ENCODE results near the gene TAS2R16. TPM values are rescaled to one million over a fixed set of nuclear protein-coding genes. Genes with fewer than 3 reads are reported as not detected.
"Not testable (repeated sequence)": the region's sequence is repeated elsewhere in the genome, so short reads cannot be mapped to it uniquely, and the experiment has no call there.

Gene TAS2R16
- total RNA-seq, 1 experiment from 2014 or later: not detected

DNA sequence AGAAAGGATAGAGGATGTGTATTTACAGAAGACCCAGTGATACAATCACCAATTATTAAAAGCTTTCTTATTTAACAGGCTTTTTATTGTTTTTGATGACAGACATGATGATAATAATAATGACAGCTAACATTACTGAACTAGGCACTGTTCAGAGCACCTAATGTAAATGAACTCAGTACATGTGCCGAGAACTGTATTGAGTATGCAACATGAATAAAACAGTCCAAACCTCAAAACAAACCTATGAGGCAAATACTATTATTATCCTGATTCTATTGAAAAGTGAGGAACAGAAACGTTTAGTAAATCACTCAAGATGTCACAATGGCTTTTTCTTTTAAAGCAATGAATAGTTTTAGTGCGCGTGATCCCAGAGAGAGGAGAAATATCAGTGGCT, 27.1 kb downstream of the TAS2R16 start:
- intact Hi-C loops (cut with micrococcal nuclease; ENCODE audit: unreplicated experiment): no loop called here
- Mint-ChIP-seq H3K9me3 (ENCODE audit: low read depth, unreplicated experiment) (no peaks in the 10 kb centered on the region), H3K4me3 (ENCODE audit: low read depth, unreplicated experiment) (no peak overlapping the region), H3K36me3 (ENCODE audit: insufficient read depth, unreplicated experiment) (no peaks in the 10 kb centered on the region), H3K4me1 (ENCODE audit: low read depth, unreplicated experiment) (no peaks in the 10 kb centered on the region), H3K27ac (ENCODE audit: unreplicated experiment) (no peak overlapping the region), H3K27me3 (ENCODE audit: unreplicated experiment) (no peaks in the 10 kb centered on the region)
- TF ChIP-seq, protein P1, sequence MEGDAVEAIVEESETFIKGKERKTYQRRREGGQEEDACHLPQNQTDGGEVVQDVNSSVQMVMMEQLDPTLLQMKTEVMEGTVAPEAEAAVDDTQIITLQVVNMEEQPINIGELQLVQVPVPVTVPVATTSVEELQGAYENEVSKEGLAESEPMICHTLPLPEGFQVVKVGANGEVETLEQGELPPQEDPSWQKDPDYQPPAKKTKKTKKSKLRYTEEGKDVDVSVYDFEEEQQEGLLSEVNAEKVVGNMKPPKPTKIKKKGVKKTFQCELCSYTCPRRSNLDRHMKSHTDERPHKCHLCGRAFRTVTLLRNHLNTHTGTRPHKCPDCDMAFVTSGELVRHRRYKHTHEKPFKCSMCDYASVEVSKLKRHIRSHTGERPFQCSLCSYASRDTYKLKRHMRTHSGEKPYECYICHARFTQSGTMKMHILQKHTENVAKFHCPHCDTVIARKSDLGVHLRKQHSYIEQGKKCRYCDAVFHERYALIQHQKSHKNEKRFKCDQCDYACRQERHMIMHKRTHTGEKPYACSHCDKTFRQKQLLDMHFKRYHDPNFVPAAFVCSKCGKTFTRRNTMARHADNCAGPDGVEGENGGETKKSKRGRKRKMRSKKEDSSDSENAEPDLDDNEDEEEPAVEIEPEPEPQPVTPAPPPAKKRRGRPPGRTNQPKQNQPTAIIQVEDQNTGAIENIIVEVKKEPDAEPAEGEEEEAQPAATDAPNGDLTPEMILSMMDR (IDR thresholded peaks at IDR 0.05; ENCODE audit: unreplicated experiment): no peak
- CTCF ChIA-PET: no interaction called here
- no TSS peak for BruUV-seq (replicated peaks)
- DNase-seq: no peak

DNA sequence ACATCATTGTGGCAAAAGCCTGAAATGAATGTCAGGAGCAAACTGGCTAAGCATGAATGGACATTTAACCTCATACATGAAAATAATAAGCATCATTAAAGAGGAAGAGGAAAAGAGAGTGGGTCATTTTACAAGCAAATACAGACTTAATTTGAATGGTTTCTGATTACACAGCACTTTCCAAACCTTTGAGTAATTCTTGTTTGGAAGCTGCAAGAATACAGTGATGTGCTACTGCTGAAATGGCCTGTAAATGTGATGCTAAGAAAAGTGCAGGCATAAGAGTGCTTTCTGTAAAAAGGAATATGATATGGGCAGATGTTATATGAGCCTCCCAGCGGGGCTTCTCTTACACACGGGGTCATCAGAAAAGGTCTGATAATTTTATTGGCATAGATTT, 30.2 kb downstream of the TAS2R16 start:
- Mint-ChIP-seq H3K4me1 (ENCODE audit: low read depth, unreplicated experiment) (no peaks in the 10 kb centered on the region), H3K36me3 (ENCODE audit: insufficient read depth, unreplicated experiment) (no peaks in the 10 kb centered on the region), H3K4me3 (ENCODE audit: low read depth, unreplicated experiment) (no peak overlapping the region), H3K9me3 (ENCODE audit: low read depth, unreplicated experiment) (no peaks in the 10 kb centered on the region), H3K27me3 (ENCODE audit: unreplicated experiment) (no peaks in the 10 kb centered on the region), H3K27ac (ENCODE audit: unreplicated experiment) (no peak overlapping the region)
- no peak for DNase-seq
- CTCF ChIA-PET: no interaction called here
- TF ChIP-seq, protein P1 (IDR thresholded peaks at IDR 0.05; ENCODE audit: unreplicated experiment): no peak
- intact Hi-C loops (cut with micrococcal nuclease; ENCODE audit: unreplicated experiment): no loop called here
- BruUV-seq (replicated peaks): no TSS peak

DNA sequence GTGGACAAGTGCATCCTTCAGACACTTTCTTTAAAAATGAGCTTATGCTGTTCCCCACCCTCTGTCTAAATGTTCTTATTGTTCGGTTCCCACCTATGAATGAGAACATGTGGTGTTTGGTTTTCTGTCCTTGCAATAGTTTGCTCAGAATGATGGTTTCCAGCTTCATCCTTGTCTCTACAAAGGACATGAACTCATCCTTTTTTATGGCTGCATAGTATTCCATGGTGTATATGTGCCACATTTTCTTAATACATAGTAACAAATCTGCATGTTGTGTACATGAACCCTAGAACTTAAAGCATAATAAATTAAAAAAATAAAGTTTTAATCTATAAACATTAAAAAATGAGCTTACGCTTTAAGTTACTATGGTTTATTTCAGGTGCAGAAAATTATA, 41.8 kb downstream of the TAS2R16 start:
- H3K27me3 Mint-ChIP-seq (ENCODE audit: unreplicated experiment); H3K36me3 Mint-ChIP-seq (ENCODE audit: insufficient read depth, unreplicated experiment); BruUV-seq (replicated peaks); H3K4me3 Mint-ChIP-seq (ENCODE audit: low read depth, unreplicated experiment); DNase-seq; intact Hi-C loops (cut with micrococcal nuclease; ENCODE audit: unreplicated experiment); H3K4me1 Mint-ChIP-seq (ENCODE audit: low read depth, unreplicated experiment); H3K27ac Mint-ChIP-seq (ENCODE audit: unreplicated experiment); H3K9me3 Mint-ChIP-seq (ENCODE audit: low read depth, unreplicated experiment): not testable (repeated sequence)
- CTCF ChIA-PET: interaction anchor here (1.2 kb wide), 1 partner anchor 24 kb away, joined by 4 read pairs; no protein-coding TSS in a partner anchor

DNA sequence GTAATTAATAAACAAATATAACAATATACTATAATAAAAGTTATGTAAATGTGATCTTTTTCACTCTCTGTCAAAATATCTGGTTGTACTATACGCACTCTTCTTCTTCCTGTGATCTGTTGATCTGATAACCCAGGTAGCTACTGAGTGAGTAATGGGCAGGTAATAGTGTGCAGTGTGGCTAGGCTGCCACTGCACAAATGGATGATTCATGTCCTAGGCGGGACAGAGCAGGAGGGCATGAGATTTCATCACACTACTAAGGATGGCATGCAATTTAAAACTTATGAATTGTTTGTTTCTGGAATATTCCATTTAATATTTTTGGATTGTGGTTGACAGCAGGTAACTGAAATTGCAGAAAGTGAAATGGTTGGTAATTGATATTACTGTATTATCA, 44.5 kb downstream of the TAS2R16 start:
- no TSS peak for BruUV-seq (replicated peaks)
- no peak overlapping the region for H3K4me3 Mint-ChIP-seq (ENCODE audit: low read depth, unreplicated experiment)
- DNase-seq: no peak
- no peaks in the 10 kb centered on the region for H3K9me3 Mint-ChIP-seq (ENCODE audit: low read depth, unreplicated experiment)
- TF ChIP-seq, protein P1 (IDR thresholded peaks at IDR 0.05; ENCODE audit: unreplicated experiment): no peak
- CTCF ChIA-PET: no interaction called here
- H3K27ac Mint-ChIP-seq (ENCODE audit: unreplicated experiment): no peak overlapping the region
- intact Hi-C loops (cut with micrococcal nuclease; ENCODE audit: unreplicated experiment): no loop called here
- no peaks in the 10 kb centered on the region for H3K27me3 Mint-ChIP-seq (ENCODE audit: unreplicated experiment)
- no peaks in the 10 kb centered on the region for H3K4me1 Mint-ChIP-seq (ENCODE audit: low read depth, unreplicated experiment)
- no peaks in the 10 kb centered on the region for H3K36me3 Mint-ChIP-seq (ENCODE audit: insufficient read depth, unreplicated experiment)

DNA sequence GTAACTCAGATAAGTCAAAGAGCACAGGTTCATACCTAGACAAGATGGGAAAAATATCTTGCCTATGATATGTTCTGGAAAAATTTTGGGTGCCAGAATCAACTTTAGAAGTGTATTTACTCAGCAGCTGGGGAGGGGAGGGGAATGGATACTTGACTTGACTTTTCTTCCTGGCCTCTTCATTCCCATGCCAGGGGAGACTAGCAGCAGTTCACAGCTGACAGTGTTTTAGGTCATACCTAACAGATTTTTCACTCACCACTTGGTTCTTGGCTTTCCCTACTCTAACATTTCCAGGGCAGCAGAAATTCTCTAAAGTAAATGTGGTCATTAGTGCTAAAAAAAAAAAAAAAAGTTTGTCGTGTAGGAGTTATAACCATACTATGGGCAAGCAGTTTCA, 46.3 kb downstream of the TAS2R16 start:
- Mint-ChIP-seq H3K27me3 (ENCODE audit: unreplicated experiment) (no peaks in the 10 kb centered on the region), H3K27ac (ENCODE audit: unreplicated experiment) (no peak overlapping the region), H3K36me3 (ENCODE audit: insufficient read depth, unreplicated experiment) (no peaks in the 10 kb centered on the region), H3K4me3 (ENCODE audit: low read depth, unreplicated experiment) (no peak overlapping the region), H3K9me3 (ENCODE audit: low read depth, unreplicated experiment) (no peaks in the 10 kb centered on the region), H3K4me1 (ENCODE audit: low read depth, unreplicated experiment) (no peaks in the 10 kb centered on the region)
- DNase-seq: no peak
- intact Hi-C loops (cut with micrococcal nuclease; ENCODE audit: unreplicated experiment): no loop called here
- CTCF ChIA-PET: no interaction called here
- TF ChIP-seq, protein P1 (IDR thresholded peaks at IDR 0.05; ENCODE audit: unreplicated experiment): no peak
- no TSS peak for BruUV-seq (replicated peaks)

Other genes with a start within 250 kb of the TAS2R16 start
- 14.1 and 16.4 TPM in 2 replicates for gene CADPS2, start 109.2 kb downstream of the TAS2R16 start, total RNA-seq (2022)
- gene SLC13A1, start 204.3 kb upstream of the TAS2R16 start, total RNA-seq (2022): not detected in 2 replicates

Data from Calu3 (cell line).